Eye (tissue), 1 donor: ENCODE data around the gene IER5L.
"Not testable (repeated sequence)": the region's sequence is repeated elsewhere in the genome, so short reads cannot be mapped to it uniquely, and the experiment has no call there.

ENCODE experiments used
- DNase-seq: peaks from one replicate; pipeline ENCODE4 v3.0.0-alpha.2; 2015

IER5L gene

DNA sequence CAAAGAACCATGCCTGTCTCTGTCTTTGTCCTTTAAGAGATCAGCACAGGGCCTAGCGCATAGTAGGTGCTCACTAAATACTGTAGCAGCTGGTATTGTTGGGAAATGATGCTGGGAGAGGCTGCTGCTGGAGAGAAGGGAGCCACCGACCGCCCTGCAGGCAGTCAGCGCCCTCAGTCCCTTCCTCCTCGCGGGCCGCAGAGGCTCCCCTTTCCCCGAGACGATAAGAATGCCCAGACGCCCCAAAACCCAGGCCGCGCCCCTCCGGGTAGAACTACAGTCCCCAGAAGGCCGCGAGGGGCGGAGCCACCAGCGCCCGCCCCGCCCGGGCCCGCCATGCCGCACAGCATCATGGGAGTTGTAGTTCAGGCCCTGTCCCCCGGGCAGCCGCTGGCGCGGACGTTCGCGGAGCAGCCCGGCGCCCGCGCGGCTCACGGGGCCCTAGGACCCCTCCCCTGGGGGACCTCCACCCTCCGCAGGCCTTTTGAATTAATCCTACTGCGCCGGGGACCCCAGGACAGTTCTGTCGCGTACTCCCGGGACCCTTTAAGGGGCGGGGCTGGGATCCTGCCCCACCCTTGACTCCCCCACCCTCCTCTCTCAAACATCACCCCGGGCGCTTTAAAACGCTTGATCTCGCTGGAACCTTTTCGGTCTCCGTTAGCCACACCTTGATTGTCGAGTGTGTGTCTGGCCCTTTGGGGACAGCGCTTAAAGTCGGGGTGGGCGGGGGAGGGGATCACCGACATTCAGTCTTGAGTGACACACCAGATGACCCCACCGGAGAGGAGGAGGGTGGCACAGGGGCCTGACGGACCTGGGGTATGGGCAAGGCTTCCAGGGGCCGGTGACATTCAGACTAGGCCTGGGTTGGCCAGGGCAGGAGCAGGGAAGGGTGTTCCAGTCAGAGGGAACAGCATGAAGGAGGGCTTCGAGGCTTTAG lies 24.8 kb upstream of the IER5L start:
- DNase-seq: peak; percentile 94

DNA sequence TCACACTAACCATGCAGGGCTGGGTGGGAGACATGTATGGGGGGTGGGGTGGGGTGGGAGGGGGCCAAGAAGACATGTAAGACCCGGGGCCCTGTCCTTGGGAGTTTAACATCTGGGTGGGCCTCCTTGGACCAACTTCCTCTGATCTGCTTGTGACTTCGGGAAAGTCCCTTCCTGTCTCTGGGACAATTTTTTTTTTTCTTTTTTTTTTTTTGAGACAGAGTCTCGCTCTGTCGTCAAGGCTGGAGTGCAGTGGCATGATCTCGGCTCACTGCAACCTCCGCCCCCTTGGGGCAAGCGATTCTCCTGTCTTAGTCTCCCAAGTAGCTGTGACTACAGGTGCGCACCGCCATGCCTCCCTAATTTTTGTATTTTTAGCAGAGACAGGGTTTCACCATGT lies 23.8 kb upstream of the IER5L start:
- DNase-seq: no peak

GRCh38 chr9:129201289-129201688 lies 23.2 kb upstream of the IER5L start:
- DNase-seq: no peak

DNA sequence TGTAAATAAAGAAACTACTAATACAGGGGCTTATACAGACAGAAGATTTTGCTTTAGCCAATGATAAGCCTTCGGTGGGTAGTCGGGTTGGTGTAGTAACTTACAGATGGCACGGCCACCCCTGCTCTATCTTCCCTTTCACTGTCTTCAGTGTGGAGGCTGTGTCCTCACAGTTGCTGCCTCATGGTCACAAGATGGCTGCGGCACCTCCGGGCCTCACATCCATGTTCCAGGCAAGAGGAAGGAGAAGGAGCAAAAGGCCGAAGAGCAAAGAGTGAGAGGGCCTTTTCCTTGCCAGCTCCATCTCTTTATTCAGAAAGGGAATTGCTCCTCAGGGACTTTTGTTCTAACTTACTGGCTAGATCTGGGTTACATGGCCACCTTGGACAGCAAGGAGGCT lies 22.2 kb upstream of the IER5L start:
- DNase-seq: no peak

DNA sequence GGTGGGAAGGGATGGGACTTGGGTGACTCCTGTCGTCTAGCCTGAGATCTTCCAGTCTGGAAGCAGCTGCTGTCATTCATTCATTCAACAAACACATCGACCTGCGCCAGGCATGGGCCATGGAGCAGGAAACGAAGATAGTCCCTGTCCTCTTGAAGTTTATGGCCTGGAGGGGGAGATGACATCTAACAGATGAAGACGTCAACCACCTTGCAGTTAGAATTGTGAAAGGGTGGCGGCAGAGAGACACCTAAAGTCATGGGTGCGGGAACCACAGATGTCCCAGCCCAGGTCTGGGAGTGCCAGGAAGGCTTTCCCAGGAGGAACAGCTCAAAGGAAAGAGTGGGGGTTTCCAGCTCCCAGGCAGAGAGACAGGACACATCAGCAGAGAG lies 21.0 kb upstream of the IER5L start:
- DNase-seq: no peak

- peak; percentile 77 for DNase-seq
Observed at GRCh38 chr9:129198319-129199043, 20.4 kb upstream of the IER5L start.

DNA sequence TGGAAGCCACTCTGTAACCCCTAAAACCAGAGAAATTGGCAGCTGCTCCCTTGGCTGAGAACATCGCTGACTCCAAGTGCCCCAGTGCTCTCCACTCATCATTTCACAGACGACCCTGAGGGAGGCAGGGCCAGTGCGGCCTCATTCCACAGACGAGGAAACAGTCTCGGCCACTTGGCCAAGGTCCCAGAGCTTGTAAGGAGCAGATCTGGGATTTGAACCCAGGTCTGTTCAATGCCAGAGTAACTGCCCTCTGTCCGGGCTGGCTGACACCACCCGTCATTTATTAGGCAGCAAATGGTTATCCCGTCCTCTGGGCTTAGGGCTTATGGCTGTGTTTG lies 19.9 kb upstream of the IER5L start:
- no peak for DNase-seq

DNA sequence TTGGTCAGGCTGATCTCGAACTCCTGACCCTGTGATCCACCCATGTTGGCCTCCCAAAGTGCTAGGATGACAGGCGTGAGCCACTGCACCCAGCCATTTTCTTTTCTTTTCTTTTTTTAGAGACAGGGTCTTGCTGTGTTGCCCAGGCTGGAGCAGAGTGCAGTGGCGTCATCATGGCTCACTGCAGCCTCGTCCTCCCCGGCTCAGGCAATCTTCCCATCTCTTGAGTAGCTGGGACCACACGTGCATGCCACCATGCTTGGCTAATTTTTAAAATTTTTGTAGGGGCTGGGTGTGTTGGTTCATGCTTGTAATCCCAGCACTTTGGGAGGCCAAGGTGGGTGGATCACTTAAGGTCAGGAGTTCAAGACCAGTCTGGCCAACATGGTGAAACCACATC lies 19.0 kb upstream of the IER5L start:
- not testable (repeated sequence) for DNase-seq

- DNase-seq: no peak
Observed at GRCh38 chr9:129195606-129196005, 17.5 kb upstream of the IER5L start.

GRCh38 chr9:129194221-129194620 lies 16.2 kb upstream of the IER5L start:
- DNase-seq: no peak

GRCh38 chr9:129193655-129194054 lies 15.6 kb upstream of the IER5L start:
- DNase-seq: no peak

GRCh38 chr9:129191234-129191633 lies 13.2 kb upstream of the IER5L start:
- DNase-seq: no peak

DNA sequence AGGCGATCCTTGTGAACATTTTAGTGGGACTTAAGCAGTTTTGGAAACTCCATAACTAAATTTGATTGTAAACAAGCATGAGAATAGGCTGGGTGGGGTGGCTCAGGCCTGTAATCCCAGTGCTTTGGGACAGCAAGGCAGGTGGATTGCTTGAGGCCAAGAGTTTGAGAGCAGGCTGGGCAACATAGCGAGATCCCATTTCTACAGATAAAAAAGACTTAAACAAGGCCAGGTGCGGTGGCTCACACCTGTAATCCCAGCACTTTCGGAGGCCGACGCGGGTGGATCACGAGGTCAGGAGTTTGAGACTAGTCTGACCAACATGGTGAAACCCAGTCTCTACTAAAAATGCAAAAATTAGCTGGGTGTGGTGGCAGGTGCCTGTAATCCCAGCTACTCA lies 11.9 kb upstream of the IER5L start:
- DNase-seq: not testable (repeated sequence)

GRCh38 chr9:129187042-129187441 lies 9.0 kb upstream of the IER5L start:
- no peak for DNase-seq

- no peak for DNase-seq
Observed at GRCh38 chr9:129185991-129186390, 7.9 kb upstream of the IER5L start.

DNA sequence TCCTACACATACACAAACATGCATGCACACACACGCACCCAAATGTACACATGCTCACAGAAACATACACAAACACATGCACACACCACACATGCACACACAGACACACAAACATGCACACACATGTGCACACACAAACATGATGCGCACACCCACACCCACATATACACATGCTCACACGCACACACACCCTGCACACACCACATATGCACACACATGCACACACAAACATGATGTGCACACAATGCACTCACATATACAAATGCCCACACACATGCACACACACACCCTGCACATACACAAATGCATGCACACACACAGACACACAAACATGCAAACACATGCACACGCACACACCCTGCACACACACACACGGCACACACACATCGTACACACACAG lies 7.3 kb upstream of the IER5L start:
- DNase-seq: no peak

- DNase-seq: peak; percentile 28
Observed at GRCh38 chr9:129184596-129185122, 6.6 kb upstream of the IER5L start.

- no peak for DNase-seq
Observed at GRCh38 chr9:129184219-129184524, 6.1 kb upstream of the IER5L start.

DNA sequence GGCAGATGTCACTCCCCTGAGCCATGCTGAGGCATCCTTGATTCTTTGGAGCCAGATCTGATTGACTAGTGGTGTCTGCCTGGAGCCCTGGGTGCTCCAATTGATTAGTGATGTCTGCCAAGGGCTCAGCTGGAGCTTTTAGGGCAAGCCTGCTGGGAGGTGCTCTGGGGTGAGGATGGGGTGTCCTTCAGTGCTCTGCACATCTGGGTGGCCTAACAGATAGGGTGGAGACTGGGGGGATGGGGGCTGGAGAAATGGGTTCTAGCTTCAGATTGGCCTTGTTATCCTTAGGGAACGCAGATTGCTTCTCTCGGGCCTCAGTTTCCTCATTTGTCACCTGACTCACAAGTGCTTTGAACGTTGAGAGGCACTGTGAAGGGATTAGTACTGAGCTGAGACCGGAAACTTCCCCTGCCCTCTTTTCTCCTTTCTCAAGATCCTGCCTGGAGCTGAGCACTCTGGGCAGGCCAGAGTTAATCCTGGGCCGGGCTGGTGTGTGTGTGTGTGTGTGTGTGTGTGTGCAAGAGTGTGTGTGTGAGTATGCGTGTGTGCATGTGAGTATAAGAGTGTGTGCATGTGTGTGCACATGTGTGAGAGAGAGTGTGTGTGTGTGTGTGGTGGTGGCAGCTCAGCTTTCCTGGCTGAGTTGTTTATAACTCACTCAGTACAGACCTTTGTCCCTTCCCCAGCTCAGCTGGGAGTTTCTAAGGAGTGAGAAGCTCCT lies 5.6 kb upstream of the IER5L start:
- peak; percentile 45 for DNase-seq

DNA sequence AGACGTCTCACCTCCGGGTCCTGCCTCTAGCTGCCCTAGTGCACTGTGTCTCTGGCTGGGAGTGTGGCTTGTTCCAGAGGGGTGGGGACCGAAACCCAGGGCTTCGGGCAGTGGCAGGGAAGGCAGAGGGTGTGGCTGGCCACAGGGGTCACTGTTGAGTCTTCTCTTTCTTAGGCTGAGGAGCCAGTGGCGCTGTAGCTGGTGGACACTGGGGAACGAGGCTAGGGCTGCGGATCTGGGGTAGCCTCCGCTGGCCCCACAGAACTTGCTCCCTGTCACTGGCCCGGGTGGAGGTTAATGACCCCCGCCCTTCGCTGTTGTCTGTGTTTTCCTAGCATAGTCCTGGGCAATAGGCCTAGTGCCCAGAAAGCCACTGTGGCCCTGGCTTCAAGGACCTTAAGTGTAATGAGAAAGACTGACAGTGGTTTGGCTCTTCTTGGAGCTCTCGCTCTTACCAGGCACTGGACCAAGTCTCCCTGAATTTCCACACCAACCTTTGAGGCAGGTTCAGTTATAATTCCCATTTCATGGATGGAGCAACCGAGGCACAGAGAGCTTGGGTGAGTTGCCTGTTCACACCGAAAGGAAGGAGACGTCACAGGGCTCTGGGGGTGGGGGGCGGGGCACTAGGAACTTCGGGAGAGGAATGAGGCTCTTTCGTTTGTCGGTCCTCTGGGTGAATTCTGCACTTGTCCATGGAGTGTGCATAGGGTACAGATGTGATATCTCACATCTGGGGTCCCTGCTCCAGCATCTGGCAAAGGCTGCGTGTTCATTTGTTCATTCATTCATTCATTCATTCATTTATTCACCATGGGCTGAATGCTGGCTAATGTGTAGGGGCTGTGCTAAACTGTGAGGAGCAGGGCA lies 4.8 kb upstream of the IER5L start:
- DNase-seq: peak; percentile 60

DNA sequence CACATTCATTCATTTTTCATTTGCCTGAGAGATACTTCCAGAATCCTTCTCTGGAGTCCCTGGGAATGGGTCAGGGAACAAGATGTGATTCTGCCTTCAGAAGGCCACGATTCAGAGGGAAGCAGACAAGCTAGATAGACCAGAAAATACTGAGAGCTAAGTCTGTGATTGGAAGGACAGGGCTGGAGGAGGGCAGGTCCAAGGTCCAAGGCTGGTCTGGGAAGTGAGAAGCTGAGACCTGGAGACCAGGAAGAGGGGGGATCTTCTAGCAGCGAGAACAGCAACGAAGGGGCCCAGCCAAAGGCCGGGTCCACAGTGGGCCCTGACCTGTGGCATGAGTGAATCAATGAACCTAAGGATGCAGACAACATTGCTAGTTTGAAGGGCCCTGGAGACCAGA lies 4.1 kb upstream of the IER5L start:
- DNase-seq: no peak

DNA sequence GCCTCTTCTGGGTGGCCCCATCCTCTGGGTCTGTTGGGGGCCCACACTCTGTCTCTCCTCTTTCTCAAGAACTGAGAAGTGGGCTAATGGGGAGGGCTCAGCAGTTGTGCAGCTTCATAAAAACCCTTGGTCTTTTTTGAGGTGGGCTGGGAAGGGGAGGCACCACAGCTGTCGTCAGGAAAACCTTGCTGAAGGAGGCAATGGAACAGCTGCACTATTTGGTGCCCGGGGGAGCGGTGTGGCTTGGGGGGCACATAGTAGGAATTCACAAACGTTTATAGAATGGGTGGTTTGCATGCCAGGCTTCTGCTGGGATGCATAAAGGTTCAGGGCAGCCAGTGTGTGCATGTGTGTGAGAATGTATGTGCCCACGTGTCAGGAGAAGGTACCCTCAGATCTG lies 3.2 kb upstream of the IER5L start:
- DNase-seq: no peak
